GM03348 (cell line): Measurements from ENCODE around the gene SLC26A1.

ENCODE experiments used
- DNase-seq: peaks from one replicate; pipeline ENCODE4 v3.0.0; 2012; ENCODE audit warnings: low spot score

The SLC26A1 gene

DNA sequence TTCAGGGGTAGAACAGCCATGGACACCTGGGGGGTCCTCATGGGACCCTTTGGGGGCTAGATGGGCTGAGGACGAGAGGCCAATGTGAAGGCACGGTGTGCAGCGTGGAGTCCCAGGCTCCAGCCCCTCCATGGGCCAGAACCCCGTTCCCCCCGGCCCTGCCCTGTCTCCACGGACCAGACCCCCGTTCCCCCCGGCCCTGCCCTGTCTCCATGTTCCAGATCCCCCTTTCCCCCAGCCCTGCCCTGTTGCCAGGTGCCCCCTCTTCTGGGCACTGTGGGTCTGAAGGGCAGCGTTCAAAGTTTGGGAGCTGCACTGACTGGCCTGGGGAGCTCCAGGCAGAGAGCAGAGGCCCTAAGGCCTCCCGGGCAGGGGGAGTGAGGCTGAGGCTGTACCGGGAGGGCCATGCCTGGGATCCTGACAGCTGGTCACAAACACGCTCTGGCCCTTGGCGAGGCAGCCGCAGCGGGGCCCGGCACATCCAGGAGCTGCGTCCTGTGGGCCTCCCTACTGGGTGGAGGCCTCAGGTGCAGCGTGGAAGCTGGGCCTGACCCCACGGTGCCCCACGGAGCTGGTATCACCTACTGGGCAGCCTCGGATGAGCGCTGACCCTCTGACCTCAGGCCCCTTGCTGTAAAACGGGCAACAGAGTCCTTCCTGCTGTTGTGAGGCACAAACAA lies 28.7 kb downstream of the SLC26A1 start:
- DNase-seq, result no peak

DNA sequence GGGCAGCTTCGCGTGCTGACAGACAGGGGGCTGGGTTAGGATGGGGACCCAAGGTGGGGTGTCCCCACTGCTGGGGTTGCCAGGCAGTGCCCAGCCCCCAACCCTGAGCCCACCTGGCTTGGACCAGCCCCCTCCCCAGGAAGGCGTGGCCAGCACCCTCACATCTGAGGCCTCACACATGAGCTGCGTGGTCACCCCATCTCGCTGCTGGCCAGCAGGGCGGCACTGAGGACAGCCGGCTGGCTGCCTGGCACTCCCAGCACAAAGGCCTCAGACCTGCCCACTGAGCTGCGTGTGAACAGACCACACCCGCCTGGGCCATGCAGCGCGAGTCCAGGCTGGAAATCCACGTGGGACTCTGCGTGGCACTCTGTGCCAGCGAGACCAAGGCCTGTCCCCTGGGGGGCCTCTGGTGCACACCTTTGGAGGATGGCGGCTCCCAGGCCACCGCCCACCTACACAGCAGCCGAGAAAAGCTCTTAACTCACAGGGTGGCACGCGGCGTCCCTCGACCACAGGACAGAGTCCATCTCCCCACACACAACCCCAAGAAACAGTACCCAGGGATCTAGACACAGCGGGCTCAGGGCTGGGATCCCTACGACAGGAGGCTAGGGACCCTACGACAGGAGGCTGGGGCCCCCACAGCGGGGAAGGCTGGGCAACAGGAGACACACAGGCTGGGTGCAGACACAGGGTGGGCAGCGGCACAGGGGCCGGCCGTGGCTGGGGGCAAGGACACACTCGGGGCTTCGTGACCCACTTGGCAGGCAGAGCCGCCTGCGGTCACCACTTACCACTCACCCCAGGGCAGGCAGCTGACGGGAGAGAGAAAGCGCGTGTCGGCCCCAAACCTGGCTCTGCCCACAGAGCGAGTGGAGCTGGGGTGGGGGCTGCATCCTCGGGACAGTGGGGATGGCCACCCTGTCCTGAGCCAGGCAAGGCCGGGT lies 29.7 kb downstream of the SLC26A1 start:
- no peak for DNase-seq

DNA sequence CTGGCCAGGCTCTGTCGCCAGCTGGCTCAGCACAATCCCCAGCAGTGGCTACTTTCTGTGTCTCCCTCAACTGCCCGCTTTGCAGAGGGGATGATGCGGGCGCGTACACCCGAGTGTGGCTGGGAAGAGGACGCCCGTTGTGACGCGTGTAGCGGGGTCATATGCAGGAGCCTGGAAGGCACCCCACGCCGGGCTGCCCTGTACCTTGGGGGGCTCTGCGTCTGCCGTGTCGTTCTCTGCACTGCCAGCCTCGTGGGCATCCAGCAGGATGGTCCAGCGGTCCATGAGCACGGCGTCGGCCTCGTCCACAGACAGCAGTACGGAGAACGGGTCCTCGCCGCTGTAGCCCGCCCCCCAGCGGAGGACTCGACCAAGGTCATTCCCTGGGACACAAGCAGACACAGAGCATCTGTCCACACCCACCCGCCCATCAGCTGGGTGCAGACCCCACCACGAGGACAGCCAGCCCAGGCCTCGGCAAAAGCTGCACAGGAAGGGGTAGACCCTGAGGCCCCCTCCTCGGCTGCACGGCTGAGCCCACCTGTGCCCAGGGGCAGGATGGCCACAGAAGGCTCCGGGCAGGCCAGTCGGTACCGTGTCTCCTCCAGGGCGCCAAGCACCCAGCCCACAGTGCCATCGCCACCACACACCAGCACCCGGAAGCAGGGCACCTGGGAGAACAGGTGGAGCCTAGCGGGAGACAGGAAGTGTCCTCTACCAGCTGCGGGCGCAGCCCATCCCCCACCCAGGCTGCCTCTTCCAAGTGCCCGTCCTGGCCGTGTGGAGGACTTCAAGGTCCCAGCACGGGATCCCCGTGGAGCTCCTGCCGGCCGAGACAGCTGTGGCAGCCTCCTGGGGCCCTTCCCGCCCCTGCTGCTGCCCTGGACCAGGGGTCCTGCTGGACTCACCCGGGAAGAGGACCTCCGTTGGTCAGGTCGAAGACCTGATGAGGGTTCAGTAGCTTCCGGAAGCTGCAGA lies 30.7 kb downstream of the SLC26A1 start:
- DNase-seq, result no peak

DNA sequence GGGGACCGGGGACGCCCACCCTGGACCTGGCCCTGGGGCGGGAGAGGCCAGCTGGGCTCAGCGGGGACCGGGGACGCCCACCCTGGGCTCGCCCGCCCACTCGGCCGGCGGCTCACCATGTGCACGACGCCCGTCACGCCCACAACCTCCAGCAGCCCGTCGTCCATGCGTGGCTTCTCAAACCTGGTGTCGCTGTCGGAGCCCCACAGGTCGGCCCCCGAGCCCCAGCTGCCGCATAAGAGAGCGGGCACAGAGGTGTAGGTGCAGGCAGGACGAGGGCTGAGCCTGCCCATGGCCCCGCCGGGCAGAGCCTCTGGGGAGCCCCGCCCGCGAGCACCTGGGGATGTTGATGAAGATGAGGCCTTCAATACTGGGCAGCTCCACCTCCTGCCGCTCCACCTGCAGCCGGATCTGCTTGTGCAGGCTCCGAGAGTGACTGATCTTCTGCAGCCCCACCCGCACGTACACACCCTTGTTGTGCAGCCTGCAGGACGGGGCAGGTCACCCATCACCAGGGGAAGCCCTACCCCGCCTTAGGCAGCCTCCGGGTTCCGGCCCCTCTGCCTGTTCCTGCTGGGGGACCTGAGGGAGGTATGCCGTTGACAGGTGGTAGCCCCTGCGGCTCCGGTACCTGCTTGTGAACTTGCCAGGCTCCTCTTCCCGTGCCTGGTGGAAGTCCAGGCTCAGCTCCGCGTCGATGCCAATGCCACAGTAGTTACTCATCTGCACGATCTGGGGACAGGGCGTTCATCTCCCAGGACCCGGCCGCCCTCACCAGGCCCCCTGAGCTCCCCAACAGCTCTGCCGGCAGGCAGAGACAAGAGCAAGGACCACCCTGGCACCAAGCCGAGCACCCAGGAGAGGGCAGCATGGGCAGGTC lies 31.6 kb downstream of the SLC26A1 start:
- DNase-seq, result no peak

DNA sequence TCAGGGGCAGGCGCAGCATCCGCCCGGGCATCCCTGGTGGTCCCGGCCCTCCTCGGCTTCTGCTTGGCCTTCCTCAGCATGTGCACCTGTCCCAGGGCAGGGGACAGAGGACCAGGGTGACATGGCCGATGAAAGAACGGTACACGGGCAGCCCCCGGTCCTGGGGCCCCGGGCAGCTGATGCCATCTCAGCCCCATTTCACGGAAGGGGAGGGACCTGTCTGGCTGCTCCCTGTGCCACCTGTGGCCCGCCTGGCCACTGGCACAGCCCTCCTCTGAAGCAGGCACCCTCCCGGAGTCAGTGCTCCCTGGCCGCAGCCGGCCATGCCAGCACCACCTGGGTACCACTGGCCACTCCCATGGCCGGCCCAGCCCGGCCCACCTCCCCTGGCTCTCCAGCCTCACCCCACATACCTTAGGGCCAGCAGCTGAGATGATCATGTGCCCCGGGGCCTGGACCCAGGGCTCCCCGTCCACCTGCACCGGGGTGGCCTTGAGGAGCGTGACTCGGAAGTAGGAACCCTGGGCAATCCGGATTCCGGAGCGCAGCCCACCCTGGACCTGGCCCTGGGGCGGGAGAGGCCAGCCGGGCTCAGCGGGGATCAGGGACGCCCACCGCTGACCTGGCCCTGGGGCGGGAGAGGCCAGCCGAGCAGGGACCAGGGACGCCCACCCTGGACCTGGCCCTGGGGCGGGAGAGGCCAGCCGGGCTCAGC lies 32.4 kb downstream of the SLC26A1 start:
- no peak for DNase-seq

DNA sequence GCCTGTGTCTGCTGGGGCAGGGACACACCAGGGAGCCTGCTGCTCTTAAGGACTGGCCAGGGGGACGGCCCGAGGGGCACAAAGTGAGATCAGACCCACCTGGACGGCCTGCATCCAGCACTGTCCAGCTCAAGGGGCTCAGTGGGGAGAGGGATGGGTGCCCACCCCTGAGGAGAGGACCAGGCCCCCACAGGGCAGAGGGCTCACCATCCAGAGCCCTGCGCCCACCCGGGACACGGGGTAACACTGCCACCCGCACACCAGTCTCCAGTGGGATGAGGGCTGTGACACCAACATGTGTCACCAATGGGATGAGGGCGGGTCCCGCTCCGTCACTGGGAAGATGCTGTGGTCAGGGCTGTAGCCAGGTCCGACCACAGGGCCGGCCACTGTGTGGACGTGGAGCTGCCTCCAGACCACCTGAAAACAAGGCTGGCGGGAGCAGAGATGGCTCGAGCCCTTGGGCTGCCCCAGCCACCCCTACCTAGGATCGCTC lies 33.0 kb downstream of the SLC26A1 start:
- DNase-seq, result no peak

DNA sequence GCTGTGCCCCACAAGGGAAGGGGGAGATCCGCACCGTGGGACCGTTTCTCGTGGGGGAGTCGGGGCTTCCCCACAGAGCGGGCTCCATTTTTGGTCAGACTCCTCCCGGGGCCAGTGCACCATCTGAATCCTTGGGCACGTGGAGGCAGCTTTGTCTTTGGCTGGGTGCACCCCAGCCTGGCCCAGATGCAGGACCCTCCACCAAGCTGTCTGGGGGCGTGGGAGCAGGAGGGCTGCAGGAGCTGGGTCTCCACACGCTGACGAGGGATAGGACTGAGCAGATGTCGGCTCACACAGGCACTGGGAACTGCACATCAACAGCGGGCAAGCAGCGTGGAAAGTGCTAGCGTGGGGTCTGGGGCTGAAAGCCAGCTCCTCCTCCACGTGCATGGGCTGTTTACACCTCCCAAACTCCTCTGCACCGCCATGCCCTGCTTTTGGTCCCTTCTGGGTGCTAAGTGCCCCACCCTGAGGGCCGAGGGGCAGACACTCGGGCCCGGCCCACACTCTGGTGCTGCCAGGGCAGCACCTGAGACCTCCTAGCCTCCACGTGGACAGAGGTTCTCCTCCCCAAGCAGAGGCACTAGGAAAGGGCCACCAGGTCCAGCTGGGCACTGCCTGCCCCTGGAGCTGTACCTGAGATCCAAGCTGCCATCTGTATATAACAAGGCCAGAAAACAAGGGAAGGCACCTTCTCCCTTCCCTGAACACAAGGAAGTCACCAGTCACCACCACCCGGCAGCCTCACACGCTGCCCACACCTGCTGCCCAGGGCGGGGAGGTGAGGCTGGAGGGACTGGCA lies 33.7 kb downstream of the SLC26A1 start:
- DNase-seq, result no peak

DNA sequence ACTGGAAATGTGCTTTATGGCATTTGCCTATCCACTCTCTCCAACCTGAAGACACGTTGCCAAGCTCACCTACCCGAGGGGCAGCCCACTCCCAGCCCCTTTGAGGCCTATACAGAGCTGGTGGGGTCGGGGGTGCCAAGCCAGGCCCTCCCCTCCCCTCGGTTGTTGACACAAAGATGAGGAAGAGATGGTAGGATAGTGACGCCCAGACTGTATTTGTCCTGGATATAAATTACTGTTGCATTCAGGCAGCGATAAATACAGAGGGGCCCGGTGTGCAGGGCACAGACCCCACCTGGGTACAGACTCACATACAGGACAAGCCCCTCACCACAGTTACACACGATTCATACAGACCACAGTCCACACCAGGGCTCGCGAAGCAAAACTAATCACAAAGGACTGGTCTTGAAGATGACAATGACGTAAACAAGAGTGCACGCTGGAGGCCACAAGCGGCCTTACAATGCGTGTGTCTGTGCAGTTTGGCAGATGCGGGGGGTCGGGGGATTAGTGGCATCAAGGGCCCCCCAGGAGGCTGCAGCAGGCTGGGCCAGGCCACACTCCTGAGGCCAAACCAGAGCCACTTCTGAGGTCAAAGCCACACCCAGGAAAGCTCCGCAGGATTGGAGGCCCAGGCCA lies 34.4 kb downstream of the SLC26A1 start:
- DNase-seq, result no peak

DNA sequence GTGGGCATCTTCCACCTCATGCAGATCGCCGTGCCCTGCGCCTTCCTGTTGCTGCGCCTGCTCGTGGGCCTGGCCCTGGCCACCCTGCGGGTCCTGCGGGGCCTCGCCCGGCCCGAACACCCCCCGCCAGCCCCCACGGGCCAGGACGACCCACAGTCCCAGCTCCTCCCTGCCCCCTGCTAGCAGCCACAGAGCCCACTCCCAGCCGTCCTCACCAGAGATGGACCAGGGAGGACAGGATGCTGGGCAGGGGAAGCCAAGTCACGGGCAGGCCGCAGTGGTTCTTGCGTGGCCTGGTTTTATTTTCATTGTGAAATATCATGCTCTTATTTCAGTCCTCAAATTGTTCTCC lies 34.9 kb downstream of the SLC26A1 start:
- no peak for DNase-seq

DNA sequence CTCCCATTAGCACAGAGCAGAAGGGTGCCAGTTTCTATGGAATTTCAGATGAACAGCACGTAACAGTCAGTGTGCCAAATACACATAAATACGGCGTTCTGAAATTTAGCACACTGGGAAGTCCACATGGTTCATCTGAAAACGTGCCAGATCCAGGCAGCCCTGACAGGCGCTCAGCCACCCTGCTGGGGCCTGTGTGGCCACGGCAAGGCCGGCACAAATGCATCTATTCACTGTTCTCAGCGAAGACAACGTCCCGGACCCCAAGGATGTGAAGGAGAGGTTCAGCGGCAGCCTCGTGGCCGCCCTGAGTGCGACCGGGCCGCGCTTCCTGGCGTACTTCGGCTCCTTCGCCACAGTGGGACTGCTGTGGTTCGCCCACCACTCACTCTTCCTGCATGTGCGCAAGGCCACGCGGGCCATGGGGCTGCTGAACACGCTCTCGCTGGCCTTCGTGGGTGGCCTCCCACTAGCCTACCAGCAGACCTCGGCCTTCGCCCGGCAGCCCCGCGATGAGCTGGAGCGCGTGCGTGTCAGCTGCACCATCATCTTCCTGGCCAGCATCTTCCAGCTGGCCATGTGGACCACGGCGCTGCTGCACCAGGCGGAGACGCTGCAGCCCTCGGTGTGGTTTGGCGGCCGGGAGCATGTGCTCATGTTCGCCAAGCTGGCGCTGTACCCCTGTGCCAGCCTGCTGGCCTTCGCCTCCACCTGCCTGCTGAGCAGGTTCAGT lies 35.5 kb downstream of the SLC26A1 start:
- DNase-seq, result no peak

DNA sequence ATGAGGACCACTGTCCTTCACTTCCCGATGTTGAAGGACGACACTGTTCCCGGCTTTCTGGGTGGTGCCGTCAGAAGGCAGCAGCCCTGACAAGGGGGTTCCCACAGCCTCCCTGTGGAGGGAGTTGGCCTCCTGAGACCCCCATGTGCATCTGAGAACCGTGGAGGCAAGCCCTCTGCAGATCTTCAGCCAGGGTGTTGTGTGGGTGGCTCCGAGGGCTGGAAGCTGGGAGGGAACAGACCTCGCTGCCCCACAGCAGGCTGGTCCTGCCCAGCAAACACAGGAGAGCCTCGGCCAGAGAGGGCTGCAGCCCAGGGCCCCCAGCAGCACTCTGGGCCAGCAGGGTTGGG lies 36.0 kb downstream of the SLC26A1 start:
- no peak for DNase-seq

DNA sequence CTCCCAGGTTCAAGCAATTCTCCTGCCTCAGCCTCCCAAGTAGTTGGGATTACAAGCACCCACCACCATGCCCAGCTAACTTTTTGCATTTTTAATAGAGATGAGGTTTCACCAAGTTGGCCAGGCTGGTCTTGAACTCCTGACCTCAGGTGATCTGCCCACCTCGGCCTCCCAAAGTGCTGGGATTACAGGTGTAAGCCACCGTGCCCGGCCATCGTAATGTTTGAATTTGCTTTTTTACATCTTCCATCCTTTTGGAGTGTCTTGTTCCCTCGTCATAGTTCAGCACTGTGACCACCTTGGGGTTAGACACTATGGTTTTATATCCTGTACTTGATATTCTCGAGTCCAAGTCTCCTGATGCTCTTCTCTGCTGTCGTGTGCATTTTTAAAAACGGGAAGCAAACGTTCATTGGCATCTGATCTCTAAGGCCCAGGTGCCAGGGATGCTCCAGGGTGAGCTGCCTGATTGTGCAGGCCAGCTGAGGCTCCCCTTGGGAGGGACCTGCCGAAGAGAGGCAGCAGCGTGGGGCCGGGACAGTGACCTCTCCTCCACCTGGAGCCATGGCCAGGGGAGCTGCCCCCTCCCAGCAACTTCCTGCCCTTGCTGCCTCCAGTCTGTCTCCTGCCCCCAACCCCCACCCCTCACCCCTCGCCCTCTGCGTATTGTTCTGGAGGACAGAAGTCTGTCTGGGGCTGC lies 36.5 kb downstream of the SLC26A1 start:
- no peak for DNase-seq

DNA sequence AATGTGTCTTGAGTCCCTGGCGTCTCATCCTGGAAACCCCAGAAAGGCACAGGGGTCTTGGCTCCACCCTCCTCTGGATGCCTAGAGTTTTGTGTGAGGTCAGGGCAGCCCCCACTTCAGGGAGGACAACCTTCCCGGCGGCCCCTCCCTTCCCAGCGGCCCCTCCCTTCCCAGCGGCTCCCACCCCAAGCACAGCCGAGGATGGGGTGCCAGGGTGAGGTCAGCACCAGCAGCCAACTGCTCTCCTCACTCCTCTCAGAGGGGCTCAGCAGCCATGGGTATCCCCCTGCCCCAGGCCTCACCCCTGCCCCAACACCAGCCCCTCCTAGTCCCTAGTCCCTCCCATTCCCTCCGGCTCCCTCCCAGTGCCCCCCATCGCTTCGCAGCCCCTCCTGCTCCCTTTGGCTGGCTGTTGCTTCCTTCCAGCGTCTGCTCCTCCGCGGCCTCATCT lies 37.2 kb downstream of the SLC26A1 start:
- DNase-seq, result no peak

DNA sequence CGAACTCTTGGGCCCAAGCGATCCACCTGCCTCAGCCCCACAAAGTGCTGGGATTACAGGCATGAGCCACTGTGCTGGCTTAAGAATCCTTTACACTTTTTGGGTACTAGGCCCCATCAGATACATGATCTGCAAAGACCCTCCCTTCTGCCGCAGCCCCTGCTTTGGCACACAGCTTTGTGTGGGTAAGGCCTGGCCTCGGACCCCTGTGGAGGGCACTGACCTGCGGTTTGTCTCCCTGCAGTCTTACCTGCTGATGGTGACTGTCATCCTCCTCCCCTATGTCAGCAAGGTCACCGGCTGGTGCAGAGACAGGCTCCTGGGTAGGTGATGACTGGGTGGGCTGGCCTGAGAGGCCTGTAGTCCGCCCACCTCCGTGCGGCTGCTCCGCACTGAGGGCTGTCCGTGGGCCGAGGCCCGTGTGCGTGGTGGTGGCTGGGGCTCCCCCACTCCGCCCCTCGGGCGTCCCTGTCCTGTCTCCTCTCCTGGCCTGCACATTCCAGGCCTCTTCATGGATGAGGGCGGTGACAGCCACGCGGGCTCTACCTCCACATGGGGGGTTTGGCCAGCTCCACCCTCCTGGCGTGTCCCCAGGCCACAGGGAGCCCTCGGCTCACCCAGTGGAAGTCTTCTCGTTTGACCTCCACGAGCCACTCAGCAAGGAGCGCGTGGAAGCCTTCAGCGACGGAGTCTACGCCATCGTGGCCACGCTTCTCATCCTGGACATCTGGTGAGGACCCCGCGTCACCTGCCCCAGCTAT lies 37.9 kb downstream of the SLC26A1 start:
- no peak for DNase-seq

DNA sequence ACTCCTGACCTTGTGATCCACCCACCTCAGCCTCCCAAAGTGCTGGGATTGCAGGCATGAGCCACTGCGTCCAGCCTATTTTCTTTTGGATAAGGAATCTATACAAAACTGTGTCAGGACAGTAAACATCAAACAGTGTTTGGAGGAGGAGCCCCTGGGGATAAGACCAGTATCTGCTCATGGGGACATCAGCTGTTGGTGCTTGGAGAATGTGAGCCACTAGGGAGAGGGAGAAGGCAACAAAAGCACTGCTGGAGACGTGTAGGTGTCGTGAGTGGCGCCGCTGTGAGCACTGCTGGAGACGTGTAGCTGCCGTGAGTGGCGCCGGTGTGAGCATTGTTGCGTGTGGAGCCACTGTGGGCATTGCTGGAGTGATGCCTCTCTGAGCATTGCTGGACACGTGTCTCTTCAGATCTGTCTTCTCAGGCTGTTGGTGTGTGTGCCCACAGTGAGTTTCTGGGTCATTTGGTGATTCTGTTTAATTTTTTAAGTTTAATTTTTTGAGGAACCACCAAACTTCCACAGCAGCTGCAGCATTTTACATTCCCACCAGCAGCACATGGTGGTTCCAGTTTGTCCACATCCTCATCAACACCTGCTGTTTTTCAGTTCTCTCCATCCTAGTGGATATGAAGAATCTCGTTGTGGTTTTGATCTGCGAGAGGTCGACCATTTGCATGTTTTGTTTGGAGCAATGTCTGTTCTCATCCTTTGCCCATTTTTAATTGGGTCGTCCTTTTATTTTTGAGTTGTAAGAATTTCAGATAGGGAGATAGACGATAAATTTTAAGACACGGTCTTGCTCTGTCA lies 38.8 kb downstream of the SLC26A1 start:
- DNase-seq, result no peak

DNA sequence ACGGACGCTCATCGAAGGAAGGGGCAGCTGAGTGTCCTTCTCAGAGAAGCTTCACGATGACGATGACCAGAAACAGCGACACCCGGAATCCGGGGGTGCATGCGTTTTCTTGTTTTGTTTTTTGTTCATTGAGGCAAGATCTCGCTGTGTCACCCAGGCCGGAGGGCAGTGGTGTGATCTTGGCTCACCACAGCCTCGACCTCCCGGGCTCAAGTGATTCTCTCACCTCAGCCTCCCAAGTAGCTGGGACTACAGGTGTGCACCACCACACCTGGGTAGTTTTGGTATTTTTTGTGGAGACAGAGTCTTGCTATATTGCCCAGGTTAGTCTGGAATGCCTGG lies 39.7 kb downstream of the SLC26A1 start:
- DNase-seq, result no peak
